Central memory CD8-positive, alpha-beta T cell (primary cell): ENCODE data around the gene INPP4B.

Experiments used
- ATAC-seq: fragments of 150-1000 bp; cut with Tn5 transposase; replicated peaks from 2 replicates; pipeline ENCODE4 v1.10.0; 2022; ENCODE audit warnings: mild to moderate bottlenecking, moderate FRiP score, moderate number of reproducible peaks; ENCODE audit not compliant: poor library complexity, severe bottlenecking; ENCODE audit errors: extremely low read depth
- DNase-seq, 2 donors: peaks; one replicate each; pipeline ENCODE4 v3.0.0; 2021; ENCODE audit warnings: low spot score in 2 of 2
- H3K27ac Mint-ChIP-seq: one replicate; pipeline ENCODE4 v1.8.0; 2022; ENCODE audit warnings: low read depth, mild to moderate bottlenecking, moderate library complexity, mixed read lengths
- H3K27me3 Mint-ChIP-seq: one replicate; pipeline ENCODE4 v1.8.0; 2022; ENCODE audit warnings: mixed read lengths
- H3K36me3 Mint-ChIP-seq: one replicate; pipeline ENCODE4 v1.8.0; 2022; ENCODE audit warnings: mild to moderate bottlenecking, moderate library complexity, mixed read lengths; ENCODE audit not compliant: insufficient read depth
- H3K4me1 Mint-ChIP-seq: one replicate; pipeline ENCODE4 v1.8.0; 2022; ENCODE audit warnings: mixed read lengths
- H3K4me3 Mint-ChIP-seq: one replicate; pipeline ENCODE4 v1.8.0; 2022; ENCODE audit warnings: mild to moderate bottlenecking, moderate library complexity, mixed read lengths
- H3K9me3 Mint-ChIP-seq: one replicate; pipeline ENCODE4 v1.8.0; 2022; ENCODE audit warnings: mixed read lengths

INPP4B gene

DNA sequence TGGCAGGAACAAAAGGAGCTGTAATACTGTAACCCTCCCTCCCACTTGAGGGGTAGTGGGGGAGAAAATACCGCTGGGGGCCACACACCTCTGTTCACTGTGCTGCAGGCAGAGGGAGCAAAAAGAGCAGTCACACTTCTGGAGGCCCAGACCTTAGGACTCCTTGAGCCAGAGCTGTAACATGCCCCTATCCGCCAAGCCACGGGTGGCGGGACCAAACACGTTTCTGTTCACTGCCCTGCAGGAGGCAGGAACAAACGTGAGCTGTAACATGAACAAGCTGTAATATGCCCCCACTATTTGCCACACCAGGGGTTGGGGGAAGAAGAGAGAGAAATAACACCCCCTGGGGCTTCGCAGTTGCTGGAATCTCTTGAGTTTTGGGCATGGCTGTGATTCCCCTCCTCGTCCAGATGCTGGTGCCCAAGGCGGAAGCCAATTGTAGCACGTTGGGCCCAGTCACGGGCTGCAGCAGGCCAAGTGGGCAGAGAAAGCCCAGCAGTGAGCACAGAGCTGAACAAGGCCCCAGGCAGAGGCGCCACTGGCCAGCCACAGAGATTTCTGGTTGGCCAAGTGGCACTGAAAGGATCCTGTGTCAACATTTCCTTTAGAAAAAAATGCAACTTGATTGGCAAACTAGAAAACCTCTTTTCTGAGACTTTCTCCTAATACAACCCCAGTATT, 509.7 kb downstream of the INPP4B start:
- peaks cover 37% of the 10 kb centered on the region for H3K4me1 Mint-ChIP-seq
- ATAC-seq (no peak), DNase-seq (no peak)
- peaks cover 2% of the 10 kb centered on the region for H3K36me3 Mint-ChIP-seq
- H3K9me3 Mint-ChIP-seq, result no peaks in the 10 kb centered on the region
- H3K27me3 Mint-ChIP-seq, result no peaks in the 10 kb centered on the region
- H3K27ac Mint-ChIP-seq, result no peak overlapping the region
- H3K4me3 Mint-ChIP-seq, result no peak overlapping the region

- Mint-ChIP-seq H3K27ac (no peak overlapping the region), H3K36me3 (peaks cover 4% of the 10 kb centered on the region), H3K4me3 (no peak overlapping the region), H3K27me3 (no peaks in the 10 kb centered on the region), H3K9me3 (no peaks in the 10 kb centered on the region), H3K4me1 (peaks cover 39% of the 10 kb centered on the region)
- ATAC-seq (no peak), DNase-seq (no peak)
Observed at GRCh38 chr4:142334931-142335330, 511.2 kb downstream of the INPP4B start.

GRCh38 chr4:142331646-142332045, 514.5 kb downstream of the INPP4B start:
- ATAC-seq, result no peak
- Mint-ChIP-seq H3K9me3 (no peaks in the 10 kb centered on the region), H3K4me3 (no peak overlapping the region), H3K27me3 (no peaks in the 10 kb centered on the region), H3K36me3 (peaks cover 4% of the 10 kb centered on the region), H3K27ac (no peak overlapping the region), H3K4me1 (peaks cover 52% of the 10 kb centered on the region)
- no peak for DNase-seq

GRCh38 chr4:142331132-142331531, 515.0 kb downstream of the INPP4B start:
- peaks cover 4% of the 10 kb centered on the region for H3K36me3 Mint-ChIP-seq
- H3K4me3 Mint-ChIP-seq, result no peak overlapping the region
- no peaks in the 10 kb centered on the region for H3K9me3 Mint-ChIP-seq
- H3K27ac Mint-ChIP-seq, result no peak overlapping the region
- ATAC-seq (no peak), DNase-seq (no peak)
- no peaks in the 10 kb centered on the region for H3K27me3 Mint-ChIP-seq
- peaks cover 54% of the 10 kb centered on the region for H3K4me1 Mint-ChIP-seq

GRCh38 chr4:142330311-142330710, 515.8 kb downstream of the INPP4B start:
- Mint-ChIP-seq H3K27ac (no peak overlapping the region), H3K4me1 (peaks cover 48% of the 10 kb centered on the region), H3K9me3 (no peaks in the 10 kb centered on the region), H3K4me3 (no peak overlapping the region), H3K36me3 (peaks cover 4% of the 10 kb centered on the region), H3K27me3 (no peaks in the 10 kb centered on the region)
- DNase-seq (no peak), ATAC-seq (no peak)

GRCh38 chr4:142329313-142329712, 516.8 kb downstream of the INPP4B start:
- no peaks in the 10 kb centered on the region for H3K9me3 Mint-ChIP-seq
- peaks cover 55% of the 10 kb centered on the region for H3K4me1 Mint-ChIP-seq
- ATAC-seq, result no peak
- no peak overlapping the region for H3K27ac Mint-ChIP-seq
- no peak overlapping the region for H3K4me3 Mint-ChIP-seq
- peaks cover 4% of the 10 kb centered on the region for H3K36me3 Mint-ChIP-seq
- no peak for DNase-seq
- H3K27me3 Mint-ChIP-seq, result no peaks in the 10 kb centered on the region

DNA sequence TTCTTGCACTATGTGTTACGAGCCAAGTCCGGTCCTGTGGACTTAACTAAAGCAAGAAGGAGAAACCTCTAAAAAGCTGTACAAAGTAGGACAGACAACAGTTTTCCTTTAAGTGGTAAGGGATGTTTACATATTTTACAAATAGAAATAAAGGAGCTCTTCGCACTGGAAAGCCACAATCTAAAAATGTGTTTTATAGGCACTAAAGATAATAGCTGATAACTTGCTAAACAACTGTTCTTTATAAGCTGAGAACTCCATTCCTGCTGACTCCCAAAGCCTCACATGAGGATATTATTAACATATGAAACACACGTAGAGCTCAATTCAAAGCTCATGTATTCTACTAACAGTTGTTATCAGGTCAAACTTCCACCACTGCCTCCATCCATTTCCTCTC, 519.9 kb downstream of the INPP4B start:
- H3K27ac Mint-ChIP-seq, result no peak overlapping the region
- peaks cover 50% of the 10 kb centered on the region for H3K4me1 Mint-ChIP-seq
- no peak for ATAC-seq
- peaks cover 2% of the 10 kb centered on the region for H3K36me3 Mint-ChIP-seq
- no peak overlapping the region for H3K4me3 Mint-ChIP-seq
- H3K27me3 Mint-ChIP-seq, result no peaks in the 10 kb centered on the region
- no peak for DNase-seq
- no peaks in the 10 kb centered on the region for H3K9me3 Mint-ChIP-seq

DNA sequence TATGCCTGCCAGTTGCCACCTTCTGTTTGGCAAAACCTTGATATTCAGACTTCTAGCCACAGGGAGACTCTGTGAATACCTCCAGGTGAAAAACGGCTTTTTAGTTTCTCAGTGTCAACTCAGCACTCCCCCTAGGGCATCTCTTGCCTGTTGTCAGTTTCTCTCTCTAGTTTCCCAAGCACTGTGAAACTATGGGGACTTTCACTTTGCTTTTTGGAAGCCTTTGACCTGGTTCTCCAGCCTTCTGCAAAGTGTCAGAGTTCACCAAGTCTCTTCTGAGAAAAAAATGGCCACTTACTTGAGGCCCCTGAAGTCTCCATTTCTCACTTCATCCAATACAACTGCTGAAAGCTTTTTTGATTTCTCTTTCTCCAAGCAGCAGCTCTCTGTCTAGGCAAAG, 521.5 kb downstream of the INPP4B start:
- H3K4me3 Mint-ChIP-seq, result no peak overlapping the region
- no peaks in the 10 kb centered on the region for H3K36me3 Mint-ChIP-seq
- no peak for ATAC-seq
- no peaks in the 10 kb centered on the region for H3K27me3 Mint-ChIP-seq
- H3K4me1 Mint-ChIP-seq, result peaks cover 52% of the 10 kb centered on the region
- no peak for DNase-seq
- no peaks in the 10 kb centered on the region for H3K9me3 Mint-ChIP-seq
- H3K27ac Mint-ChIP-seq, result no peak overlapping the region

- ATAC-seq, result no peak
- Mint-ChIP-seq H3K4me1 (peaks cover 56% of the 10 kb centered on the region), H3K27ac (no peak overlapping the region), H3K9me3 (no peaks in the 10 kb centered on the region), H3K27me3 (no peaks in the 10 kb centered on the region), H3K36me3 (peaks cover 3% of the 10 kb centered on the region), H3K4me3 (no peak overlapping the region)
- DNase-seq, result no peak
Observed at GRCh38 chr4:142322996-142323395, 523.1 kb downstream of the INPP4B start.

DNA sequence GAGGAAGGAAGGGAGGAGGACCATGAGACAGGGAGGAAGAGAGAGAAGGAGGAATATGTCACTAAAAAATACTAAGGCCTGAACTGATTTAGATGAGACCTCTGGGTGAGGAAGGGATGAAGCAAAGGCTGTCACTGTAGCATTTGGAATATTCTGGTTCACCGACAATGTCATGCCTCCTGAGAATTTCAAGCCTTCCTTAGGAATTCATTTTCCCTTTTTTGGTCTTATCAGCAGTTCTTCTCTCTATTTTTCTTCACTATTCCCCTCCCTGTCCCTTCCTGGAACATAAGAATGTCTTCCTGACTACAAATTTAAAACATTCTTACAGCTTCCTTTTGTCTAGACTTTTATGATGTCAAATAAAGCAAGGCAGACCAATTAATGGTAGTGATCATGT, 527.8 kb downstream of the INPP4B start:
- no peak overlapping the region for H3K4me3 Mint-ChIP-seq
- no peaks in the 10 kb centered on the region for H3K9me3 Mint-ChIP-seq
- H3K27me3 Mint-ChIP-seq, result no peaks in the 10 kb centered on the region
- no peak for DNase-seq
- peaks cover 10% of the 10 kb centered on the region for H3K36me3 Mint-ChIP-seq
- no peak for ATAC-seq
- peaks cover 73% of the 10 kb centered on the region for H3K4me1 Mint-ChIP-seq
- peak overlapping the region; percentile 12 for H3K27ac Mint-ChIP-seq

DNA sequence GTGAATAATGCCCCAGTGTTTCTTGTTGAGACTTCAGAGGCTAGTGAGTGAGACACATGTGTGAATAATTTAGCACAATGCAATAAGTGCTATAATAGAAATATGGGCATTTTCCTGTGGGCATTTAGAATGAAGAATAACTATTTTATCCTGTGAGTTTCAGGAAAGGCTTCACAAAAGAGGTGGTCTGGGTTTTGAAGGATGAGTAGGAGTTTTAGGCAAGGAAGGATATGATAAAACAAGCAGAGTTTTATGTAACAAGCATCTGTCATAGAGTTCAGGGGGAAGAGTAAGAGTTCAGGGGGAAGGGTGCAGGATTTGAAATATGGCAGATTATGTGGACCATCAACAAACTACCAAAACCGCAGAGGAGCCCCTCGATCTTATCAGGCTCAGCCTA, 529.2 kb downstream of the INPP4B start:
- Mint-ChIP-seq H3K36me3 (peaks cover 20% of the 10 kb centered on the region), H3K27ac (no peak overlapping the region), H3K4me3 (no peak overlapping the region), H3K4me1 (peaks cover 83% of the 10 kb centered on the region), H3K27me3 (no peaks in the 10 kb centered on the region), H3K9me3 (no peaks in the 10 kb centered on the region)
- DNase-seq (no peak), ATAC-seq (no peak)

DNA sequence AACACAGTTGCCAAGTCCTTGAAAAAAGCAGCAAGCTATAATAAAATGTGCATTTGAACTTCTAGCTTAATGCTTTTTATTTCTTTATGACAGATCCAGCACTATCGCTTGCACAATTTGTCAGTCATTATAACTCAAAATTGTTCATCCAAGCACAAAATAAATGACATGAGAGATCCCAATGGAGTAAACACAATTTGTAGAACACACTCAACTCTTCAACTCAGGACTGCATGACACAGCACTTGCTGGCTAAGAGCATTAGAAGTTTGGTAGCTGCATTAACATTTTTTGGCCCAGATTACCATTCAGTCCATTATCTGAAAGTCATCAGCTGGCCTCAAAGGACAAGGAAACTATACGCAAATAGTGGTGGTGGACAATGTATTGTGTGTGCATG, 530.1 kb downstream of the INPP4B start:
- H3K9me3 Mint-ChIP-seq, result no peaks in the 10 kb centered on the region
- H3K4me3 Mint-ChIP-seq, result no peak overlapping the region
- ATAC-seq (no peak), DNase-seq (no peak)
- no peaks in the 10 kb centered on the region for H3K27me3 Mint-ChIP-seq
- peaks cover 25% of the 10 kb centered on the region for H3K36me3 Mint-ChIP-seq
- H3K27ac Mint-ChIP-seq, result no peak overlapping the region
- peaks cover 79% of the 10 kb centered on the region for H3K4me1 Mint-ChIP-seq

DNA sequence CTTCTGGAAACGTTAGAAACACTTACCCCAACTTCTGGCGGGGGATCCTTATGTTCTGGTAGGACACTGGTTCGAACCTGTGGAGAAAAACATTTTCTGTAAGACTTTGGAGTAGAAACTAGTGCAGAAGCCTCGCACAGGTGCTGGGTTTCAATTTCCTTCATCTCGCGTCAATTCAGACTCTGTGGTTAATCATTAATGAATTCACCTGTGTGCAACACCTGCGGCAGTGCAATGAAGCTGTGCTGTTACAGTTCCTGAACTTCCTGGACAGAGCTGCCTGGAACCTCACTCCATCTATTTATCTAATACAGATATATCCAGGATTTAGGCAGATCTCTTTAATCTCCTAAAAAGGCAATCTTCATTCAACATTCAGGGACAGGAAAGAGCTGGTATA, 531.4 kb downstream of the INPP4B start:
- Mint-ChIP-seq H3K4me1 (peaks cover 75% of the 10 kb centered on the region), H3K4me3 (no peak overlapping the region), H3K27ac (no peak overlapping the region), H3K9me3 (no peaks in the 10 kb centered on the region), H3K36me3 (peaks cover 28% of the 10 kb centered on the region), H3K27me3 (no peaks in the 10 kb centered on the region)
- ATAC-seq (no peak), DNase-seq (no peak)
